PC-9 (cell line): ENCODE results near the gene SULT1A3.
"Not testable (repeated sequence)": the region's sequence is repeated elsewhere in the genome, so short reads cannot be mapped to it uniquely, and the experiment has no call there.

Source experiments
- CTCF ChIP-seq: fragments of 200-600 bp; sonication (generic); conservative IDR thresholded peaks from 2 replicates; pipeline ENCODE4 v1.6.1; 2017; ENCODE audit warnings: mixed run types, antibody characterized with exemption, mild to moderate bottlenecking, moderate library complexity
- EZH2 ChIP-seq: fragments of 200-600 bp; sonication (generic); IDR thresholded peaks from 2 replicates; pipeline ENCODE4 v1.8.0; 2017; ENCODE audit warnings: antibody characterized with exemption, low read depth

DNA sequence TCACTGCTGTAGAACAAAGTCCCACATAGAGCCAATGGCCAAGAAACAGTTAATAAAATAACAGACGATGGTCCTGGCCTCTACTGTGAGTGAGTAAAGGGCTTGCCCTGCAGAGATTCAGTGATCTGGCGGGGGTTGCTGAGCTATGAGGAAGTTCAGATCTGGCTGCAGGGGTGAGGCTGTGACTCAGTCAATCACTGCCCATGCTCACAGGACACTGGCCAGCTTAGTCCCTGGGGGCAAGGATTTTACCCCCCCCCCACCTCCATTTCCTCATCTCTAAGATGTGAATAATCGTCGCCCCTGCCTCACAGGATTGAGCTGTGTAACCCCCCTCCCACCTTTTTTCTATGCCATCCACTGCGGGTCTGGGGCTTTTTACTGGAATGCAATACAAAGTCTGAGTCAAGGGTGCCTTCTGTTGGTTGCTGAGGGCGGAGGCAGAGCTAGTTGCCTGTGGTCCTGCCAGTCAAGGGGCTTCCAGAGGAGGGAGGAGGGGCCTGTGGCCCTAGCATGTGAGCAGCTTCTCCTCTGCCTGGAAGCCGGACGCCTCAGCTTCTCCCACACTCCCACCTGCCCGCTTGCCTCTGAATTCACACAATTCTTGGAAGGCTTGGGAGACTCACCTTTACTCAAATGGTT is 8.1 kb downstream of the SULT1A3 start:
- TF ChIP-seq CTCF, EZH2: not testable (repeated sequence)
